HEK293 (cell line): Measurements from ENCODE around the gene HID1.

ENCODE experiments used
- CTCF ChIA-PET: fragments of 350-600 bp; formaldehyde crosslinking; extraction: SDS; loops from one replicate; lab custom pipeline; 2021; ENCODE audit warnings: antibody characterized with exemption; lab: Yijun Ruan, JAX
- POLR2A ChIA-PET: fragments of 300-600 bp; formaldehyde crosslinking; extraction: SDS; loops from one replicate; lab custom pipeline; 2020; ENCODE audit warnings: antibody characterized with exemption, inconsistent platforms; lab: Yijun Ruan, JAX
- H3K27ac ChIP-seq: fragments of 200-500 bp; sonication (Bioruptor generic); 2 replicates; pipeline ENCODE4 v1.5.1; 2014; ENCODE audit warnings: low read depth, low read length, control low read depth, inconsistent platforms; ENCODE audit errors: extremely low read depth
- H3K36me3 ChIP-seq, 2 experiments: fragments of 200-500 bp in 1 of 2; sonication (Bioruptor generic) in 1 of 2; 1 replicate in 1 of 2; 2 replicates in 1 of 2; pipeline ENCODE4 v1.5.1; 2014 to 2017; ENCODE audit warnings: inconsistent platforms in 2 of 2, low read length in 2 of 2; ENCODE audit not compliant: control insufficient read depth in 2 of 2, insufficient read depth in 1 of 2
- H3K4me1 ChIP-seq: fragments of 200-500 bp; sonication (Bioruptor generic); 2 replicates; pipeline ENCODE4 v1.5.1; 2014; ENCODE audit warnings: mild to moderate bottlenecking, low read length, inconsistent platforms; ENCODE audit not compliant: control insufficient read depth, insufficient read depth
- H3K4me3 ChIP-seq: 2 replicates; pipeline ENCODE4 v1.5.1; 2011; ENCODE audit warnings: low read depth, mild to moderate bottlenecking, control low read depth, low read length, moderate library complexity
- H3K9me3 ChIP-seq: fragments of 200-500 bp; sonication (Bioruptor generic); 2 replicates; pipeline ENCODE4 v1.5.1; 2014; ENCODE audit warnings: low read depth, low read length, inconsistent platforms; ENCODE audit not compliant: control insufficient read depth, insufficient read depth
- ATF2 ChIP-seq: fragments of 450-650 bp; formaldehyde crosslinking; IDR thresholded peaks from 2 replicates; pipeline ENCODE4 v1.5.1; 2016; ENCODE audit warnings: missing biosample characterization, missing genetic modification characterization, low read depth
- EGR2 ChIP-seq: fragments of 450-650 bp; formaldehyde crosslinking; IDR thresholded peaks from 2 replicates; pipeline ENCODE4 v1.5.1; 2016; ENCODE audit warnings: low read depth, missing biosample characterization, missing genetic modification characterization
- ZNF155 ChIP-seq: fragments of 450-650 bp; formaldehyde crosslinking; IDR thresholded peaks from 2 replicates; pipeline ENCODE4 v1.5.1; 2016; ENCODE audit warnings: missing biosample characterization, missing genetic modification characterization
- ZNF184 ChIP-seq: fragments of 450-650 bp; IDR thresholded peaks from 2 replicates; pipeline ENCODE4 v1.5.1; 2018; ENCODE audit warnings: missing biosample characterization, mild to moderate bottlenecking, missing genetic modification characterization
- ZSCAN4 ChIP-seq: fragments of 450-650 bp; formaldehyde crosslinking; IDR thresholded peaks from 2 replicates; pipeline ENCODE4 v1.5.1; 2017; ENCODE audit warnings: missing biosample characterization, missing genetic modification characterization

Gene HID1

GRCh38 chr17:74903034-74903433, 69.5 kb downstream of the HID1 start:
- POLR2A ChIA-PET = interaction anchor here (1.0 kb wide), 1 partner anchor 8 kb away, joined by 3 read pairs; no protein-coding TSS in a partner anchor
- H3K4me1 ChIP-seq = no peaks in the 10 kb centered on the region
- H3K36me3 ChIP-seq = no peaks in the 10 kb centered on the region
- no peak overlapping the region for H3K4me3 ChIP-seq
- peak; percentile 77 for TF ChIP-seq ZSCAN4 (tag by site-specific recombination)
- TF ChIP-seq EGR2 (tag by site-specific recombination) = peak; percentile 53
- no peak for TF ChIP-seq ZNF155 (tag by site-specific recombination)
- CTCF ChIA-PET = interaction anchor here (1.5 kb wide), 1 partner anchor 38 kb away, joined by 3 read pairs; no protein-coding TSS in a partner anchor
- no peak overlapping the region for H3K27ac ChIP-seq
- no peaks in the 10 kb centered on the region for H3K9me3 ChIP-seq

- Histone ChIP-seq H3K27ac (no peak overlapping the region), H3K4me3 (no peak overlapping the region), H3K9me3 (no peaks in the 10 kb centered on the region), H3K36me3 (no peaks in the 10 kb centered on the region), H3K4me1 (no peaks in the 10 kb centered on the region)
- TF ChIP-seq ATF2 = peak; percentile 29; the same call in 1 of the 2 replicates
- no peak for TF ChIP-seq ZNF184 (tag by site-specific recombination)
- ChIA-PET POLR2A (interaction anchor here (0.6 to 1.3 kb wide), 2 partner anchors 28 to 1670 kb away, joined by 3 to 5 read pairs; partner anchors contain the start of gene FDXR), CTCF (interaction anchor here (0.7 kb wide), 1 partner anchor 773 kb away, joined by 3 read pairs; no protein-coding TSS in a partner anchor)
These were observed 71.0 kb downstream of the HID1 start for GRCh38 chr17:74901353-74902135.
